Measurements from ENCODE around the gene SCN8A. TPM values are rescaled to one million over a fixed set of nuclear protein-coding genes. Genes with fewer than 3 reads are reported as not detected.

Gene SCN8A
- polyA plus RNA-seq, 1 experiment, result 9.6 TPM

- Histone ChIP-seq H3K9me3 (ENCODE audit: control insufficient read depth, insufficient read depth, low read length) (no peaks in the 10 kb centered on the region), H3K27ac (ENCODE audit: low read depth, low read length) (no peak overlapping the region), H3K27me3 (ENCODE audit: control insufficient read depth, insufficient read depth, low read length) (no peaks in the 10 kb centered on the region), H3K4me3 (ENCODE audit: low read depth, low read length) (no peak overlapping the region)
- no peak for DNase-seq (ENCODE audit: low read depth, low spot score)
- POLR2A ChIA-PET, result no interaction called here
- CTCF ChIA-PET, result no interaction called here
- no peak for TF ChIP-seq CTCF (IDR thresholded peaks at IDR 0.05; ENCODE audit: low read depth, low read length)
These were observed 193.7 kb downstream of the SCN8A start for GRCh38 chr12:51784688-51785087.

GRCh38 chr12:51785906-51786305 lies 194.9 kb downstream of the SCN8A start:
- Histone ChIP-seq H3K27ac (ENCODE audit: low read depth, low read length) (no peak overlapping the region), H3K9me3 (ENCODE audit: control insufficient read depth, insufficient read depth, low read length) (no peaks in the 10 kb centered on the region), H3K27me3 (ENCODE audit: control insufficient read depth, insufficient read depth, low read length) (no peaks in the 10 kb centered on the region), H3K4me3 (ENCODE audit: low read depth, low read length) (no peak overlapping the region)
- no peak for DNase-seq (ENCODE audit: low read depth, low spot score)
- no peak for TF ChIP-seq CTCF (IDR thresholded peaks at IDR 0.05; ENCODE audit: low read depth, low read length)
- CTCF ChIA-PET, result interaction anchor here (0.6 kb wide), 1 partner anchor 20 kb away, joined by 3 read pairs; no protein-coding TSS in a partner anchor
- POLR2A ChIA-PET, result no interaction called here

- Histone ChIP-seq H3K9me3 (ENCODE audit: control insufficient read depth, insufficient read depth, low read length) (no peaks in the 10 kb centered on the region), H3K27ac (ENCODE audit: low read depth, low read length) (no peak overlapping the region), H3K27me3 (ENCODE audit: control insufficient read depth, insufficient read depth, low read length) (no peaks in the 10 kb centered on the region), H3K4me3 (ENCODE audit: low read depth, low read length) (no peak overlapping the region)
- peak; percentile 20 for DNase-seq (ENCODE audit: low read depth, low spot score)
- no peak for TF ChIP-seq CTCF (IDR thresholded peaks at IDR 0.05; ENCODE audit: low read depth, low read length)
- POLR2A ChIA-PET, result no interaction called here
- CTCF ChIA-PET, result no interaction called here
These were observed 197.8 kb downstream of the SCN8A start for GRCh38 chr12:51788876-51789275.

GRCh38 chr12:51792417-51792816 lies 201.4 kb downstream of the SCN8A start:
- ChIA-PET POLR2A (interaction anchor here (0.8 kb wide), 1 partner anchor 9 kb away, joined by 12 read pairs; no protein-coding TSS in a partner anchor), CTCF (interaction anchor here (1.3 kb wide), 1 partner anchor 21 kb away, joined by 5 read pairs; no protein-coding TSS in a partner anchor)

GRCh38 chr12:51793201-51793600 lies 202.2 kb downstream of the SCN8A start:
- POLR2A ChIA-PET, result no interaction called here
- Histone ChIP-seq H3K27me3 (ENCODE audit: control insufficient read depth, insufficient read depth, low read length) (no peaks in the 10 kb centered on the region), H3K4me3 (ENCODE audit: low read depth, low read length) (no peak overlapping the region), H3K9me3 (ENCODE audit: control insufficient read depth, insufficient read depth, low read length) (no peaks in the 10 kb centered on the region), H3K27ac (ENCODE audit: low read depth, low read length) (no peak overlapping the region)
- no peak for TF ChIP-seq CTCF (IDR thresholded peaks at IDR 0.05; ENCODE audit: low read depth, low read length)
- peak; percentile 13 for DNase-seq (ENCODE audit: low read depth, low spot score)
- CTCF ChIA-PET, result interaction anchor here (1.3 kb wide), 1 partner anchor 20 kb away, joined by 5 read pairs; no protein-coding TSS in a partner anchor

More at GRCh38 chr12:51792417-51792816, 201.4 kb downstream of the SCN8A start:
- Histone ChIP-seq H3K27me3 (ENCODE audit: control insufficient read depth, insufficient read depth, low read length) (no peaks in the 10 kb centered on the region), H3K4me3 (ENCODE audit: low read depth, low read length) (no peak overlapping the region), H3K9me3 (ENCODE audit: control insufficient read depth, insufficient read depth, low read length) (no peaks in the 10 kb centered on the region), H3K27ac (ENCODE audit: low read depth, low read length) (no peak overlapping the region)
- no peak for DNase-seq (ENCODE audit: low read depth, low spot score)
- no peak for TF ChIP-seq CTCF (IDR thresholded peaks at IDR 0.05; ENCODE audit: low read depth, low read length)
